Measurements from ENCODE around the gene TPM1. TPM values are rescaled to one million over a fixed set of nuclear protein-coding genes. Genes with fewer than 3 reads are reported as not detected.

Gene TPM1
- total RNA-seq, 1 donor from 2014 or later, result 67.5 TPM

GRCh38 chr15:63057468-63058345 is 15.2 kb downstream of the TPM1 start:
- TF ChIP-seq CTCF (conservative IDR thresholded peaks at IDR 0.05), result no peak
- H3K9me3 Mint-ChIP-seq, result no peaks in the 10 kb centered on the region
- no peak overlapping the region for H3K4me3 Mint-ChIP-seq
- H3K4me1 Mint-ChIP-seq, result peaks cover 22% of the 10 kb centered on the region
- H3K36me3 Mint-ChIP-seq (ENCODE audit: low read depth), result peaks cover 11% of the 10 kb centered on the region
- peak overlapping the region; percentile 39 for H3K27ac Mint-ChIP-seq (ENCODE audit: unreplicated experiment)
- DNase-seq (ENCODE audit: low read depth, low spot score), result no peak
- H3K27me3 Mint-ChIP-seq (ENCODE audit: low read depth), result no peaks in the 10 kb centered on the region

GRCh38 chr15:63059075-63059474 is 16.5 kb downstream of the TPM1 start:
- Mint-ChIP-seq H3K4me3 (no peak overlapping the region), H3K27ac (ENCODE audit: unreplicated experiment) (no peak overlapping the region), H3K4me1 (peaks cover 11% of the 10 kb centered on the region), H3K36me3 (ENCODE audit: low read depth) (peaks cover 15% of the 10 kb centered on the region), H3K9me3 (no peaks in the 10 kb centered on the region), H3K27me3 (ENCODE audit: low read depth) (no peaks in the 10 kb centered on the region)
- no peak for TF ChIP-seq CTCF (conservative IDR thresholded peaks at IDR 0.05)
- DNase-seq (ENCODE audit: low read depth, low spot score), result no peak

- no peaks in the 10 kb centered on the region for H3K27me3 Mint-ChIP-seq (ENCODE audit: low read depth)
- no peaks in the 10 kb centered on the region for H3K9me3 Mint-ChIP-seq
- no peak overlapping the region for H3K4me3 Mint-ChIP-seq
- no peak for DNase-seq (ENCODE audit: low read depth, low spot score)
- TF ChIP-seq CTCF (conservative IDR thresholded peaks at IDR 0.05), result no peak
- peaks cover 6% of the 10 kb centered on the region for H3K4me1 Mint-ChIP-seq
- H3K27ac Mint-ChIP-seq (ENCODE audit: unreplicated experiment), result no peak overlapping the region
- peaks cover 16% of the 10 kb centered on the region for H3K36me3 Mint-ChIP-seq (ENCODE audit: low read depth)
Observed at GRCh38 chr15:63059573-63060216, 17.1 kb downstream of the TPM1 start.

- no peak for TF ChIP-seq CTCF (conservative IDR thresholded peaks at IDR 0.05)
- no peak for DNase-seq (ENCODE audit: low read depth, low spot score)
- Mint-ChIP-seq H3K36me3 (ENCODE audit: low read depth) (peaks cover 16% of the 10 kb centered on the region), H3K27ac (ENCODE audit: unreplicated experiment) (no peak overlapping the region), H3K4me1 (peaks cover 6% of the 10 kb centered on the region), H3K4me3 (no peak overlapping the region), H3K27me3 (ENCODE audit: low read depth) (no peaks in the 10 kb centered on the region), H3K9me3 (no peaks in the 10 kb centered on the region)
Observed at GRCh38 chr15:63060699-63061098, 18.2 kb downstream of the TPM1 start.

- Mint-ChIP-seq H3K4me1 (peaks cover 9% of the 10 kb centered on the region), H3K9me3 (no peaks in the 10 kb centered on the region), H3K27ac (ENCODE audit: unreplicated experiment) (no peak overlapping the region), H3K27me3 (ENCODE audit: low read depth) (no peaks in the 10 kb centered on the region), H3K36me3 (ENCODE audit: low read depth) (peaks cover 16% of the 10 kb centered on the region), H3K4me3 (no peak overlapping the region)
- no peak for TF ChIP-seq CTCF (conservative IDR thresholded peaks at IDR 0.05)
- DNase-seq (ENCODE audit: low read depth, low spot score), result no peak
Observed at GRCh38 chr15:63061975-63062374, 19.4 kb downstream of the TPM1 start.
